Lower leg skin (tissue), 4 donors: ENCODE results near the gene DIP2C. TPM values are rescaled to one million over a fixed set of nuclear protein-coding genes. Genes with fewer than 3 reads are reported as not detected.

Experiments
- DNase-seq, 2 donors: peaks; one replicate each; pipeline ENCODE4 v3.0.0-alpha.2; 2019; ENCODE audit warnings: low spot score in 2 of 2
- H3K4me3 ChIP-seq: fragments of 200-600 bp; sonication (generic); 2 replicates; pipeline ENCODE4 v1.5.1; 2017; ENCODE audit warnings: mild to moderate bottlenecking, low read depth; ENCODE audit not compliant: poor library complexity, severe bottlenecking
- POLR2A ChIP-seq, 2 donors: fragments of 450-650 bp; IDR thresholded peaks; one replicate each; pipeline ENCODE4 v1.6.1; 2016 to 2017; ENCODE audit warnings: antibody characterized with exemption in 2 of 2, mild to moderate bottlenecking in 1 of 2, moderate library complexity in 1 of 2
- whole genome bisulfite sequencing, 2 donors: methylation state at CpG; one replicate each; pipeline ENCODE4 v1.1.5; 2018; 5-methylcytosine and 5-hydroxymethylcytosine counted together
- intact Hi-C: fragments of 100-400 bp; cut with DNase I; formaldehyde crosslinking; loops from one replicate; pipeline ENCODE4 v1.15.0; 2023; ENCODE audit warnings: low total_unique reads
- total RNA-seq, 4 donors: library from RNA; depleted of rRNA; stranded (reverse); fragments of >200 nt; gene quantifications; one replicate each; pipeline ENCODE4 v1.1.0, GENCODE V29; 2016
- TF ChIP-seq, protein P1 (sequence below), 3 donors: fragments of 450-650 bp; IDR thresholded peaks; one replicate each; pipeline ENCODE4 v1.5.1; 2016; ENCODE audit warnings: antibody characterized with exemption in 3 of 3, mild to moderate bottlenecking in 3 of 3, moderate library complexity in 2 of 3

The DIP2C gene
- total RNA-seq, 4 donors from 2014 or later: 6.2 to 14.7 (median 10.6) TPM

DNA sequence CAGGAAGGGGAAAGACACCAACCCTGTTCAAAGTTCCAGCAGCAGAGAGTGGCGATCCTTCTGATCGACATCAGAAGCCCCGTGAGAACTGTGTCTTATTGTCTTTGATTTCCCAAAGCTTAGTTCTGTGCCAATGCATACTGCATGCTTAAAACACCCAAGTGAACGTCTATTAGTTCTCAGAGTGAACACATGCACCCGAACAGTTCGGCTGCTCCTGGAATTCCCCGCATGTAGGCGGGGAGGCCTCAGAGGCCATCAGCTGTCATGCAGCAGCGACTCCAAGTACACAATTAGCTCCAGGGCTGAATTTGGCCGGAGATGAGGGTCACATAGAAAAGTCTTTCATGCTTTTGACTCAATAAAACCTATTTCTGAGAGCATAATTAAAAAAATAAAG, 277.4 kb downstream of the DIP2C start:
- no peak overlapping the region for H3K4me3 ChIP-seq
- intact Hi-C loops: no loop called here
- DNase-seq: no peak
- TF ChIP-seq, protein P1, sequence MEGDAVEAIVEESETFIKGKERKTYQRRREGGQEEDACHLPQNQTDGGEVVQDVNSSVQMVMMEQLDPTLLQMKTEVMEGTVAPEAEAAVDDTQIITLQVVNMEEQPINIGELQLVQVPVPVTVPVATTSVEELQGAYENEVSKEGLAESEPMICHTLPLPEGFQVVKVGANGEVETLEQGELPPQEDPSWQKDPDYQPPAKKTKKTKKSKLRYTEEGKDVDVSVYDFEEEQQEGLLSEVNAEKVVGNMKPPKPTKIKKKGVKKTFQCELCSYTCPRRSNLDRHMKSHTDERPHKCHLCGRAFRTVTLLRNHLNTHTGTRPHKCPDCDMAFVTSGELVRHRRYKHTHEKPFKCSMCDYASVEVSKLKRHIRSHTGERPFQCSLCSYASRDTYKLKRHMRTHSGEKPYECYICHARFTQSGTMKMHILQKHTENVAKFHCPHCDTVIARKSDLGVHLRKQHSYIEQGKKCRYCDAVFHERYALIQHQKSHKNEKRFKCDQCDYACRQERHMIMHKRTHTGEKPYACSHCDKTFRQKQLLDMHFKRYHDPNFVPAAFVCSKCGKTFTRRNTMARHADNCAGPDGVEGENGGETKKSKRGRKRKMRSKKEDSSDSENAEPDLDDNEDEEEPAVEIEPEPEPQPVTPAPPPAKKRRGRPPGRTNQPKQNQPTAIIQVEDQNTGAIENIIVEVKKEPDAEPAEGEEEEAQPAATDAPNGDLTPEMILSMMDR (IDR thresholded peaks at IDR 0.05): no peak
- TF ChIP-seq POLR2A (IDR thresholded peaks at IDR 0.05): no peak
- 62% methylated on average over 10 of the region's 10 CpGs for WGBS, 2 donors

GRCh38 chr10:411603-412002, 277.9 kb downstream of the DIP2C start:
- DNase-seq: no peak
- no peak overlapping the region for H3K4me3 ChIP-seq
- intact Hi-C loops: no loop called here
- WGBS, 2 donors: 91% methylated on average over 13 of the region's 13 CpGs
- TF ChIP-seq, protein P1 (IDR thresholded peaks at IDR 0.05): no peak
- no peak for TF ChIP-seq POLR2A (IDR thresholded peaks at IDR 0.05)

DNA sequence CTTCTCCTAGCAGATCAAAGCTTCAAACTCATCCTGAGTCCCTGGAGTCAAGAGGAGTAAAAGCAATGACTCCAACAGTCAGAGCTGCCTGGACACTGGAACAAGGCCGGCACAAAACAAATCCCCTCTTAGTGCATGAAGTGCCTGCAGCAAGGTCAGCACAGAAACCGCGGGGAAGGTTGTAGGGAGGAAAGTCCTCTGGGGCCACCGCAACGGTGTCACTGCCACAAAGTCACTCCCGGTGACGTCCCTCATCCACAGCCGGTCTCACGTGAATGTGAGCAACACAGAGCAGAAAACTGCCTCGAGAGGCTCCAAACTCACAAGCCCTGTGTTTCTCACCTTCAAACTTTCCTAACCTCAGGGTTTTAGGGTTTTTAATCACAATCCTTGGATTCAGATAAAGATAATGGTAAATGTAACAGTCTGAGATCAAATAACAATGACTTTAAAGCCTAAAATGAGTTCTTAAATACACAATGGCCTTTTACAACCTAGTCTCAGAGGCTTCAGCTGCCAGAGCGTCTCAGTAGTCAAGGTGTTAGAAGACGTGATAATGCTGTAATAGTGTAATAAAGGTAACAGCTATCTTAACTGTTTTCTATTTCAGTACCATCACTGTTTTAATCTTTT, 279.9 kb downstream of the DIP2C start:
- intact Hi-C loops: no loop called here
- no peak for DNase-seq
- H3K4me3 ChIP-seq: no peak overlapping the region
- TF ChIP-seq, protein P1 (IDR thresholded peaks at IDR 0.05): no peak
- TF ChIP-seq POLR2A (IDR thresholded peaks at IDR 0.05): no peak
- 92% methylated on average over 12 of the region's 12 CpGs for WGBS, 2 donors

GRCh38 chr10:408236-408635, 281.2 kb downstream of the DIP2C start:
- intact Hi-C loops: no loop called here
- DNase-seq: no peak
- 49 to 57% methylated on average over 3 of the region's 3 CpGs for WGBS, 2 donors
- TF ChIP-seq, protein P1 (IDR thresholded peaks at IDR 0.05): no peak
- no peak for TF ChIP-seq POLR2A (IDR thresholded peaks at IDR 0.05)
- no peak overlapping the region for H3K4me3 ChIP-seq

GRCh38 chr10:406976-407375, 282.5 kb downstream of the DIP2C start:
- TF ChIP-seq, protein P1 (IDR thresholded peaks at IDR 0.05): no peak
- no peak for TF ChIP-seq POLR2A (IDR thresholded peaks at IDR 0.05)
- no peak for DNase-seq
- no peak overlapping the region for H3K4me3 ChIP-seq
- intact Hi-C loops: no loop called here
- 95 to 97% methylated on average over 13 of the region's 13 CpGs for WGBS, 2 donors

DNA sequence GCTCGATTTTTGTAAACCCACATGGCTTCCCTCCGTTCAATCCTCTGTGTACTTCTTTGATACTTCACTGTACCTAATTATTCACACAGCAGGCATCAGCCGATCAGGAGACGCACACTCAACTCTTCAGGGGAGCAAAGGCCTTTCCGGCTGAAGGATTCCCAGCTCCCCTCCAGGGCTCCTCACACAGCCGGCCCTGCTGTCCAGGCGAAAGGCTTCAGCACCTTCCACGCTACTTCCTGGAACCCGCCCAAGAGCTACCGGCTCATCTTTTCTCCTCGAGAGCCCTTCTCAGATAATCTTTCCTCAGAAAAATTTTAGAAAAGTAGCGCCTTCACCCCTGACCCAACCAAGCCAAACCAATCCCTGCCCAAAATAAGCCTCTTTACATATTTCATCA, 283.8 kb downstream of the DIP2C start:
- DNase-seq: peak in 1 of 2 donors; percentile 40
- no peak overlapping the region for H3K4me3 ChIP-seq
- intact Hi-C loops: no loop called here
- WGBS, 2 donors: 88% methylated on average over 12 of the region's 12 CpGs
- TF ChIP-seq POLR2A (IDR thresholded peaks at IDR 0.05): no peak
- TF ChIP-seq, protein P1 (IDR thresholded peaks at IDR 0.05): no peak
